Activated CD4-positive, alpha-beta T cell treated with anti-CD3 and anti-CD28 coated beads, Interleukin-2, amount 50 U/mL, for 16 hours (primary cell): ENCODE data around the gene FLYWCH1.

Experiments used
- DNase-seq: peaks from one replicate; pipeline ENCODE4 v3.0.0-alpha.2; 2020

The FLYWCH1 gene

DNA sequence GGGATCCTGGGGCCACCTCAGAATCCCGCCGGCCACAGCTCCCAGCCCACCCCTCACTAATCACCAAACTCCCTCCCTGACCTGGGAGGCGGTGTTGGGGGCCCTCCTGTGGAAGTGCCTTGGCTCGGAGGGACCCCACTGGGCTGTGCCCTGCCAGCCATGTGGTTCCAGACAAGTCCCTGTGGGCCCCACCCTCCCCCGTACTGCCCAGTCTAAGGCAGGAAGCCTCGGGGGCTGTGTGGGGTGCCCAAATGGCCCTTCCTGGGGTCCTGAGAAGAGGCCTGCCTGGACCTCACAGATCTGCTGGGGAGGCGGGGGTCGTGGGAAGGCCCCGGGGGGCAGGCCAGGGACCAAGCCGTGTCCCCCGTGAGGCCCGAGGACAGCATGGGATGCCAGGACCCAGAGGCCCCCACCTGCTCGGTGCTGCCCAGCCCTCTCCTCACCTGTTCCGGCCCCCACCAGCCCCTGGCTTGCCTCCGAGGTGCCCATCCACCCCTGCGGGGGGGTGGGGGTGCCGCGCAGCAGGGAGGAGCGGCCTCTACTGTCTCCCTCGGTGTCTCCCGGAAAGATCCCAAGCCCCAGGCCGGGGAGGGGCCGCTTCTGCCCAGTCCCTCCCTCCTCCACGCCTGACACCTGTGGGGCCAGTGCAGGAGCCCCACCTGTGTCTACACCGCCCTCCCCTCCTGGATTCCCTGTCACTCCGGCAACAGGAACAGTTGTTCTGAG lies 43.1 kb downstream of the FLYWCH1 start:
- no peak for DNase-seq

DNA sequence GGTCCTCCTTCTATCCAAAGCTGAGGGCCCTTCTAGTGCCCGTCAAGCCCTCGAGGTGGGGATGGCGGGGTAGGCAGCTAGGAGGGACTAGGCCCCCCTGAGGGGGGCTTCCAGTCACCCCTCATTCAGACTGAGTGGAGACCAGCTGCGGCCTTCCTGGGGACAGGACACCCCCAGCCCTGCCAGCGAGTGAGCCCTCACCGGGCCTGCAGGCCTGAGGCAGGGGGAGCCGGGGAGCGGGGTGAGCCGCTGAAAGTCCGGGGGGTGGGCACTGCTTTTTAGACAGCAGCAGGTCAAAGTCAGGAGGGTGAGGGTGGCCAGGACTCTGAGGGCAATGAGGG lies 43.7 kb downstream of the FLYWCH1 start:
- DNase-seq, result no peak

DNA sequence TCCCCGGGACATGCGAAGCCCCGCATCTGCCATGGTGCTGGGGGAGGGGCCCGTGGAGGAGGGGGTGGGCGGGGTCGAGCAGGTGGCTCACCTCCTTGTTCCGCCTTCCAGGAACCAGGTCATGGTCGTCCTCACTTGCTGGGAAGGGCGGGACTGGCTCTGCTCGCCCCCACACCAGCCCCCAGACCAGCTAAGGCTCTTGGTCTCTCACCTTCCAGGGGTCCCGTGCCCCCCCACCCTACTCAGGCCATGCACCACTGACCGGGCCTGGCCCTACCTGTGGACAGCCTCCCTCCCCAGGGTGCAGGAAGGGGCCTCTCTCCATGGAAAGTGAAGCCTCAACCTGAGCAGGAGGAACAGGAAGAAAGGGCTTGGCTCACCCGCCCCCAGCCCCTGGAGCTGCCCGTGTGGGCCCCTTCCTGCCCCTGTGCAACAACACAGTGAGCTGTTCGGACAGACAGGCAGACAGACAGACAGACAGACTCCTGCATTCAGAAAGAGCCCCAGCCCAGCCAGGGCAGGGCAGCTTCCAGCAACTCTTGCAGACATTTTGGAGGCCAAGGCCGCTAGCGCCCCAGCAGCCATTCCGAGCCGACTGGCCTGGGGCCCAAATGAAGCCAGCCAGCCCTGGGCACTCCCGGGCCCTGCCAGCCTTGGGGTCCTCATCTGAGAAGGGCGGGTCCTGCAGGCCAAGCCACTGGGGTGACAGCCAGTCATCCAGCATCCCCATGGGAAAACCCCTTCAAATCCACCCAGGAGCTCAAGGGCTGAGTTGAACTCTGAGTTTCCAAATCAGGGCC lies 44.2 kb downstream of the FLYWCH1 start:
- no peak for DNase-seq

DNA sequence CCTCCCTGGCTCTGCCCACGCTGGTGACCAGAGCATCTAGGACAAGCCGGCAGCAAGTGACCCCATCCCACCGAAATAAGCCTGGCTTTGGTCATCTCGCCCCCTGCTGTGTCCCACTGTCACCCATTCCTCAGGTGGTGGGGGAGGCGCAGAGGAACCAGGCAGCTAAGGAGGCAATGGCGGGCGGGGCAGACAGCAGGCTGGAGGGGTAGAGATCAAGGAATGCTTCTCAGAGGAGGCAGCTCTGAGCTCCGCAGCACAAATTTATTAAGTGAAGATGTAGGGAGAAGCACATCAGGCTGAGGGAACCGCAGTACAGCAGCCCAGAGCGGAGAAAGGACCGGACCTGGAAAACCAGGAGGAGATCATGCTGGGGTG lies 44.8 kb downstream of the FLYWCH1 start:
- no peak for DNase-seq

DNA sequence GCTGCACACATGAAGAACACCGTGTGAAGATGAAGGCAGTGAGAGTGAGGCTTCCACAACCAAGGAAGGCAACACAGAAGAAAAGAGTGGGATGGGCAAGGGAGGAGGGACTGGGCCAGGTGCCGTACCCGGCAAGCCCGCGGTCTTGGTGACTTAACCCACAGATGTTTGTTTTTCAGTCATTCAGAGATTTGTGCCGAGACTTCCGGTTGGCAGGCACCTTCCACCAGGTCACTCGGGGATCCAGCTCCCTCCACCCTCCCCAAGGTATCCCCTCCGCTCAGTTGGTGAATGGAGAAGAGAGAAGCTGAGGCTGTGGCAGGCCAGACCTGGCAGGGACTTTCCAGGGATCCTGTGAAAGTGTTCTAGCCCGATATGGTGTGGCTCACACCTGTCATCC lies 47.5 kb downstream of the FLYWCH1 start:
- DNase-seq, result no peak

DNA sequence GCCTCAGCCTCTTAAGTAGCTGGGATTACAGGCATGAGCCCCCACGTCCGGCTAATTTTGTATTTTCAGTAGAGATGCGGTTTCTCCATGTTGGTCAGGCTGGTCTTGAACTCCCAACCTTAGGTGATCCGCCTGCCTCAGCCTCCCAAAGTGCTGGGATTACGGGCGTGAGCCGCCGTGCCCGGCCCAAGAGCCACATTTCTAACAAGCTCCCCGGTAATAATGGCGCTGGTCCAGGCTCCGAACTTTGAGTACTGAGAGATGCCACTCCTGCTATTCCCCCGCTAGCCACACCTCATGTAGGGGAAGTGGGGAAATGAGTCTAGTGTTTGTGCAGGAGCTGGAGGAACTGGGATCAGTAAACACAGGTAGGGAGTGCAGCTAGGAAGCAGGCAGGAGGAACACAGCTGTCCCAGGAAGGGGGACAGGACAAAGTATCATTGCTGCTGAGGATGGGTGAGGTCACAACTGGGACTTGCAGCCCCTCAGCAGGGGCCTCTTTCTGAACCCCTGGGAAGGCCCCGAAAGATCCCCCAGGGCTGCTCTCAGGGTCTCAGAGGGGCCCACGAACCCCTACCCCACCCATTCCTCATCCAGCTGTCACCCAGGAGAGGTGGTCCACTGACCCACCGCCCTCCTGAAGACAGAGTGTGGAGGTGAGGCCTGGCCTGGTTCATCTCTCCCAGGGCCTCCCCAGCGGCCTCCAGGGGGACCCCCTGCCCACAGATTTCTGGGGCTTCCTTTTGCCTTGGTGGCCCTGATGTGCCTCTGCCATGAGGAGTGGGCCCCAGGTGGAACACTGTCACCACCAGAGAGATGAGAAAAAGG lies 48.7 kb downstream of the FLYWCH1 start:
- DNase-seq, result no peak

DNA sequence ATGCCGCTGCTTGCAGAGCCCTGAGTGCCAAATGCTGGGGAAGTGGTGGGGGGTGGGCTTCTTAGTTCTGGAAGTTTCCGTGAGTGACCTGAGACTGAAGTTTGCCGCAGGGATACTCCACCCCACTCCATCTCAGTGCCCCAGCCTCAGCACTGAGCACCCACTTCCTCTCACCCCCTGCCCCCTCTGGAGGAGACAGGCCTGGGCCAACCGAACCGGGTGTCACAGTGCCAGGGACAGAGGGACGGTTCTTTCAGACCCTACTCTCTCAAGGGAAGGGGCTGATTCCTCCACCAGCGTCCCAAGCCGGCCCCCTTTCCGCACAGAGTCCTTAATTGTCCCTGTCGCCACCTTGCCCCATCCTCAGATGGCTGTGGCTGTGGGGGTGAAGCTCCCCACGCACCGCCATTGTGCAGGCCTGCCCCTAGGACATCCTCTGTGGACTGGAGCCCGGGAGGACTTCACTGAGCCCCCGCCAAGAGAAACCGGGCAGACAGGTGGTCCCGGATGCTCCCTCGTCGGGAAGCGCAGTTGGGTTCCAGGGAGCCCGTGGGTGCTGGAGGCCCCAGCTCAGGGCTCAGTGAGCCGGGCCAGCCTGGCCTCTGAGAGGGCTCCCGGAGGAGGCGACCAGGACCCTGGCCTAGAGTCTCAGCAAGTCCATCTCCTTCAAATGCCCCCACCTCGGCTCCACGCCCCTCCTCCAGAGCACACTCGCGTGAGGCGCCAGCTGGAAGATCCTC lies 50.8 kb downstream of the FLYWCH1 start:
- DNase-seq, result no peak

DNA sequence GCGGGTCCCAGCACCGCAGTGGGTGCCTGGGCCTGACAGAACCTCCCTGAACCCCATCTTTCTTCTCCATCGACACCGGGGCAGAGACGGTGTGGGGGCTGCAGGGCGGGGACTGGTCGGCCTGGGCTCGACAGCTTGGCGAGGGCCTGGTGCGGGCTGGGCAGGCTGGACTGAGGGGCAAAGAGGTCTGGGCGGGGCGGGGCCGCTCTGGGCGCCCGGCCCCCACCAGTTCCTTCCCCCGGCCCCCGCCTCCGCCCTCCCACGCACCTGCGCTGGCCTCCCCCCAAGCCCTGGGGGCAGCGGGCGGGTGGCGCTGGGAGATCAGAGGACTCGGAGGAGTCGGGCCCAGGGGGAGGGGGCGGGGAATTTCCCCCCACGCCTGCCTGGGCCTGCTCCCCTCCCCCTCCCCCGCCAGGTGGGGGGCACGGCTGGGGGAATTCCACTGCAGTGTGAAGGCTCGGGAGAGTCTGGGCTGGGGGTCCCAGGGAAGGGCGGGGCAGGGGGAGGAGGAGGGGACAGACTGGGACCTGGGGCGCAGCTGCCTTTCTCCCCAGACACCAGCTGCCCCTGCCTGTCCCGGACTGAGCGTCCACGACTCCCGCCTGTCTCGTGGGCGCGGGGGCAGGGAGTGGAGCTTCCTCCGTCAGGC lies 51.5 kb downstream of the FLYWCH1 start:
- no peak for DNase-seq

GRCh38 chr16:2963723-2964474 lies 52.2 kb downstream of the FLYWCH1 start, which contains the start of gene KREMEN2:
Gene KREMEN2, plus strand, starts transcription at chr16:2964275. Its CDS starts 246 bp downstream, at chr16:2964521.
- DNase-seq, result no peak

DNA sequence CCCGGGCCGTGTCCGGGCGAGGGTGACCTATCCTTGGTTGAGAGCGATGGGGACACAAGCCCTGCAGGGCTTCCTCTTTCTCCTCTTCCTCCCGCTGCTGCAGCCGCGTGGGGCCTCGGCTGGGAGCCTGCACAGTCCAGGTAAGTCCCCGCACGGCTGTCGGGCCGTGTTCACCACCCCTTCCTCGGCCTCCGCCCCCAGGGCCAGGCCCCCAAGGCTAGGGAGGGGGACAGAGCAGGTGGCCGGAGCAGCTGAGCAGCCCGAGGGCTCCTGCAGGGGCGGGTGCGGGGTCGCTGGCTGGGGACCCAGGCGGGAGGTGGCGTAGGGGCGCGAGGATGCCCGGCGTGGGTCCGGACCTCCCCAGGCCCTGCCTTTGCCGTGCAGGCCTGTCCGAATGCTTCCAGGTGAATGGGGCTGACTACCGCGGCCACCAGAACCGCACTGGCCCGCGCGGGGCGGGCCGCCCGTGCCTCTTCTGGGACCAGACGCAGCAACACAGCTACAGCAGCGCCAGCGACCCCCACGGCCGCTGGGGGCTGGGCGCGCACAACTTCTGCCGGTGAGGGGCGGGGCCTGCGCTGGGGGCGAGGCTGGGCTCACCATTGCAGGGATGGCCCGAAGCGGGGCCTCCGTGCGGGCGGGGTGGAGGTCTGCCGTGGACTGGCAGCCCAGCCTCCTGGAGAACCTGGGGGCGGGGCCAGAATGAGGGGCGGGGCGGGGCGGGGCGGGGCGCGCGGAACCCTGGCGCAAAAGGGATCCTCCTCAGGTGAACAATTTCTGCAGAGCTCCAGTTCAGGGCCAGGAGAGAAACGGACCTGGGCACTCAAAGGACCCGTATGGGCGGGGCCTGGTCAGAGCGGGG lies 53.0 kb downstream of the FLYWCH1 start:
- peak; percentile 75 for DNase-seq

DNA sequence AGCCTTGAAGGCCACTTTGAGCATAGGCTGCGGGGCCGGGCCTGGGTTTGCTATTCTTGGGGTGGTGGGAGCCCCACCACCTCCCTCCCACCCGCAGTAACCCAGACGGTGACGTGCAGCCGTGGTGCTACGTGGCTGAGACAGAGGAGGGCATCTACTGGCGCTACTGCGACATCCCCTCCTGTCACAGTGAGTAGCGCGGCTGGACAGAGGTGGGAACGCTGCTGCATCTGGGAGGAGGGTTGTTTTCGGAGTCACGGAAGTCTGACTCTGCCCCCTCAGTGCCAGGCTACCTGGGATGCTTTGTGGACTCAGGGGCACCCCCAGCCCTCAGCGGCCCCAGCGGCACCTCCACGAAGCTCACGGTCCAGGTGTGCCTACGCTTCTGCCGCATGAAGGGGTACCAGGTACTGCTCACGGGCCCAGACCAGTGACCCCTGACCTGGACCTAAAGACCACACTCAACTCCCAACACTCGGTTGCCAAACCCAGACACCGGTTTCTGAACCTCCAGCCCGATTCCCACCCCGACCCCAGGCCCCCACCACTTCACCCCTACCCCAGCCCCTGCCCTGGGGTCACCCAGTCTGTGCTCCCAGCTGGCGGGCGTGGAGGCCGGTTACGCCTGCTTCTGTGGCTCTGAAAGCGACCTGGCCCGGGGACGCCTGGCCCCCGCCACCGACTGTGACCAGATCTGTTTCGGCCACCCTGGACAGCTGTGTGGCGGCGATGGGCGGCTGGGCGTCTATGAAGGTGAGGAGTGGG lies 54.5 kb downstream of the FLYWCH1 start:
- no peak for DNase-seq

DNA sequence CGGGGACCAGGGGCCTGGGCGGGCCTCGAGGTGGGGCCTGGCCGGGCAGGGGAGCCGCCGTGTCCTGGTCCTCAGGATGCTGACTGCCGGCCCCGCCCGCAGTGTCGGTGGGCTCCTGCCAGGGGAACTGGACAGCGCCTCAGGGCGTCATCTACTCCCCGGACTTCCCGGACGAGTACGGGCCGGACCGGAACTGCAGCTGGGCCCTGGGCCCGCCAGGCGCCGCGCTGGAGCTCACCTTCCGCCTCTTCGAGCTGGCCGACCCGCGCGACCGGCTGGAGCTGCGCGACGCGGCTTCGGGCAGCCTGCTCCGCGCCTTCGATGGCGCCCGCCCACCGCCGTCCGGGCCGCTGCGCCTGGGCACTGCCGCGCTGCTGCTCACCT lies 55.1 kb downstream of the FLYWCH1 start:
- no peak for DNase-seq

DNA sequence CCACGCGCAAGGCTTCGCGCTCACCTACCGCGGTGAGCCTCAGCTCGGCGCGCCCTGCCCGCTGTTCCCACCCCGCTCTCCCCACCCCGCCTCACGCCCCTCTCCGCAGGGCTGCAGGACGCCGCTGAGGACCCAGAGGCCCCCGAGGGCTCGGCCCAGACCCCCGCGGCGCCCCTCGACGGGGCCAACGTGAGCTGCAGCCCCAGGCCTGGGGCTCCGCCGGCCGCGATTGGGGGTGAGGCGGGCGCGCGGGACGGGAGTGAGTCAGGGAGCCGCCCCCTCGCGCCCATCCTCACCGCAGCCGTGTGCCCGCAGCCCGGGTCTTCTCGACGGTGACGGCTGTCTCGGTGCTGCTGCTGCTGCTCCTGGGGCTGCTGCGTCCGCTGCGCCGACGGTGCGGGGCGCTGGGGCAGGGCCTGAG lies 55.5 kb downstream of the FLYWCH1 start:
- DNase-seq, result no peak

DNA sequence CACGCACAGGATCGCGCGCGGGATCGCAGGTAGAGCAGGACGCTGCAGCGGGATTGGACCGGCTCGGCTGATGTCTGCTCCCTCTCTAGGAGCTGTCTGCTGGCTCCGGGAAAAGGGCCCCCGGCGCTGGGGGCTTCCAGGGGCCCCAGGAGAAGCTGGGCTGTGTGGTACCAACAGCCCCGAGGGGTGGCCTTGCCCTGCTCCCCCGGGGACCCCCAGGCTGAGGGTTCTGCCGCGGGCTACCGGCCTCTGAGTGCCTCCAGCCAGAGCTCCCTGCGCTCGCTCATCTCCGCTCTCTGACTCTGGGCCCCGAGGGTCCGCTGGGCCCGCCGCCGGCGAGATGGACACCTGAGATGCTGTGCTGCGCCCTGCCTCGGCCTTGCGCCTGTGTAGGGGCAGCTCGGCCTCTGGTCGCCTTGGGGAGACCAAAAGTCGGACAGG lies 56.0 kb downstream of the FLYWCH1 start:
- DNase-seq, result no peak

- no peak for DNase-seq
Observed at GRCh38 chr16:2968368-2968737, 56.6 kb downstream of the FLYWCH1 start.

DNA sequence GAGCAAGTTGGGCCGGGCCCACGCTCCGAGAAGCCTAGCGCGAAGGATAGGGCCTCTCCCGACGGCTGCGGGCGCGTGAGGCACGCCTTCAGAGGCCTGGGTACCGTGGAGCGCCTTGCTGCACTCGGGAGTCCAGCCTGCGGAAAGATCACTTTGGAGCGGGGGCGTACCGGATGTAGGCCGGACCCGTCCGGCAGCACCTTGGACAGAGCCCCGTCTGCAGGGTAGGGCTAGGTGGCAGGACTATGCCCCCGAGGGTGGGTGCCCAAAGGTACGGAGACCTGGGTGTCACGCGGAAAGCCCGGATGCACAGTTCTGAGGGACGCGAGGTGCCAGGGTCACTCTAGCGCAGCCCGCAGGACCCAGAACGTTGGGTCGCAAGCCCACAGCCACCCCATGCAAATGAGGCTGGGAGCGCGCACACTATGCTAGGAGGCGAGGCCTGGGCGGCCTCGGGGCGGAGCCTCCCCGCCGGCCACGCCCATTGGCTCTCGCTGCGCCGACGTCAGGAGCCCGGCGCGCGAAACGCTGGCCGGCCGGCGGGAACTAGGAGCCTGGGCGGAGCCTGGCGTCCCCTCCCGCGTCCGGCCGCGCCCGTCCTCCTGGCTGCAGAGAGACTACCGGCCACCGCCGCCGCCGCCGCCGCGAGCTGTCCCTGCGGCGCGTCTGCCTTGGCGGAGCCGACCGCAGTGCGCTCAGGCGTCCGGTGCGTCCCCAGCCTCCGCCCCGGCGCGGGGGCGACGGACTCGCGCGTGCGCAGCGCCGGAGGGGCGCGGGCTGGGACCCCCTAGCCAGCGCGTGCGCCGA lies 57.2 kb downstream of the FLYWCH1 start, which contains the start of gene PAQR4:
TSS of gene PAQR4 (plus strand) at position 611 of the 807 bp plus-strand sequence. CDS start 327 bp downstream, outside the sequence.
- DNase-seq, result peak; percentile 90

DNA sequence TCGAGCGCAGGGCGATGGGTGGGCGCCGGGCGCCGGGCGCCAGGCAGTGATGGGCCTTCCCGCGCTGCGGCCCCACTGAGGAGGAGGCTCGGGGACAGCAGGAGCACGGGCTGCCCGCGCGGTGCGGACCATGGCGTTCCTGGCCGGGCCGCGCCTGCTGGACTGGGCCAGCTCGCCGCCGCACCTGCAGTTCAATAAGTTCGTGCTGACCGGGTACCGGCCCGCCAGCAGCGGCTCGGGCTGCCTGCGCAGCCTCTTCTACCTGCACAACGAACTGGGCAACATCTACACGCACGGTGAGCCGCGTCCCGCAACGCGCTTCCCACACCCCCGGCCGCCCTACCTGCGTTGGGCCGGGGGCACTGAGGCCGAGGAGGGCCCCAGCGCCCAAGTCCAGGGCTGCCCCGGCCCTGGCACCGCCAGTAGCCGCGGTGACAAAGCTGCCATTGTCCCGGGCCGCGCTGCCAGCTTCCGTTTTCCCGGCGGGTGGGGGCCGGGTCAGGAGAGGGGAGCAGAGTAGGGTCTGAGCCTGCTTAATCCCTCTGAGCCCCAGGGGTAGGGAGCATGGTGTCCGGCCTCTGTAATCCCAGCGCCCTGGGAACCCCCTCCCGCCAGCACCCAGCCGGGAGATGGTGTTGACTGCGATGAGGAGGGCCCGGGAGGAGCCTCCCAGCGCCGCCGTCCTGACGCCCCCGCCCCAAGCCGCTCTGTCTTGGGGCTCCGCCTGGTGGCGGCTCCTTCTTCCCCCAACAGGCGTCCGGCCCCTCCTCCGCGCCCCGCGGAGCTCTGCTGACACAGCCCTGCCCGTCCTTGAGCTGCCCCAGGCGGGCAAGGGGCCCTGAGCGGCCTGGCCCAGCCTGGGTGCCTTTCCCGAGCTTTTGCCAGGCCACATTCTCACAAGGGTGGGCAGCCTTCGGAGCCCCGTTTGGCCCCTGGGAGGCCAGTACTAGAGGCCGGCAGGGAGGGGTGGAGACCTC lies 58.1 kb downstream of the FLYWCH1 start:
- DNase-seq, result peak; percentile 89
